HG03432 (cell line): ENCODE measurements around the gene FAM110D.

ENCODE experiments used
- ATAC-seq: cut with Tn5 transposase; IDR thresholded peaks from one replicate; pipeline ENCODE4 v1.9.1; 2021; ENCODE audit warnings: mild to moderate bottlenecking, moderate library complexity; ENCODE audit not compliant: unreplicated experiment

FAM110D gene

DNA sequence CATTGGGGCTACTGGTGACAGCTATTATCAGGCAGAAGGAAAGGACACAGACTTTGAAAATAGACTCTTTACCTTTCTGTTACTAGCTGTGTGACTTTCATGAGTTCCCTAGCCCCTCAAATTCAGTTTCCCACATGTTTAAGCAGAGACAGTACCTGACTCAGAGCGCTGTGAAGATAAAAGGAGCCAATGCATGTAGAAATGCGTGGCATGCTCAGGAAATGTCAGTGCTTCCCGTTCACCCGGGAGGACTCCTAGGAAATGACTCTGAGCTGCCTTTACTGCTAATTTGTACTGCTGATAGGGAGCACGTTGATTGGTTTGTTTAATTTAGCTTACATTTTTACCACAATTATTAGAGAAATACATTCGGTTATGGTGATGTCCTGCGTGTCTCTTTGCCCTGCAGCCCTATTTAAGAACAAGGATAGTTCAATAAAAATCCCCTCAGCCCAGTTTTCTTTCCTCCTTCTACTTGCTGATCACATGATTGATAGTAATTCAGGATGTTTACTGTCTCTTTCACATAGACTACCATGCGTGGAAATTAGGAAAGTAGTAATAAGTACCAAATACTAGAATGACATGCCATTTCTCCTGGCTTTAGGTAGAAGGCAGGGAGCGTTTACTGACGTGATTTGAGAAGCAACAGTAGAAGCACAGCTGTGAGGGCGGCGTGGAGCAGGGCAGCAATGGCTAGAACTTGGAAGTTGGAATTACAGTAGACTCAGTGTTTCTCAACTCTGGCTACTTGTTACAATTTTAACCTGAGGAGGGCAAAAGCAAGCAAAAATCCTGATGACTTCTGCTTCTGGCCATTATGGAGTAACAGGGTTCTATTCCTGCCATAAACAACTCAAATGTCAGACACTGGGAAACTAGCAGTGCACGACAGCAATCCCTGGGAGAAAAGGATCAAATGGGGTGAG is 31.4 kb upstream of the FAM110D start:
- ATAC-seq, result no peak

DNA sequence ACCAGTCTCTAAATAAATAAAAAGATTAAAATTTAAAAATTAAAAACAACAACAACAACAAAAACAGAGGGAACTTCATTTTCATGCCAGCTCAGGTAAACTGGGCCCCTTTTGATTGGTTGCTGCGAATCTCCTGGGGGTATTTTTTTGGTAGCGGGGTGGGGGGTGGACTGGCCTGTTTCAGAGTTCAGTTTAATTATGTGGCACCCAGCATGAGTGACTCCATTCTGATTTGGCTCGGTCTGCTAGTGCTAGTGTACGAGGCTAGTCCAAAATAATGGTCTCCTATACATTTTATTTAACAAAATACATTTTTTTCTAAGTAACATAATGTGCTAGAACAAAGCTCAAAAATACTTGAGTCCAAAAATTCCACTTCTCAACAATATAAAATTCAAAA is 29.1 kb upstream of the FAM110D start:
- no peak for ATAC-seq

DNA sequence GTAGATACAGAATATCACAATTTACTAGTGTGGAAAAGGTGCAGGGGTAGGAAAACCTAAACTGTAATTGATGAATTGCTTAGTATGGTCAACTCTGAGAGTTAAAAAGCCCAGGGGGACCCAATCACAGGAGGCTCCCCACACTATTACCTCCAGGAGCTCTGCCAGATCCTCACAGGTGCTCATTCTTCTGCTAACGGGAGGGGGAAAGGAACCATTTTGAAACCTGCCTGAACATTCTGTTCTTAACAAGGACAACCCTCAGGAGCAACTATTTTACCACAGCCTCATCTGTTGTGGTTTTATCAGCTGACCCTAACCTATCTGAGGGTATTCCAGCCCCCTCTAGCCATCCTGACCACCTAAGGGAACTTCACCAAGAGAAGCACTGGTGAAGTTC is 28.2 kb upstream of the FAM110D start:
- ATAC-seq, result no peak

DNA sequence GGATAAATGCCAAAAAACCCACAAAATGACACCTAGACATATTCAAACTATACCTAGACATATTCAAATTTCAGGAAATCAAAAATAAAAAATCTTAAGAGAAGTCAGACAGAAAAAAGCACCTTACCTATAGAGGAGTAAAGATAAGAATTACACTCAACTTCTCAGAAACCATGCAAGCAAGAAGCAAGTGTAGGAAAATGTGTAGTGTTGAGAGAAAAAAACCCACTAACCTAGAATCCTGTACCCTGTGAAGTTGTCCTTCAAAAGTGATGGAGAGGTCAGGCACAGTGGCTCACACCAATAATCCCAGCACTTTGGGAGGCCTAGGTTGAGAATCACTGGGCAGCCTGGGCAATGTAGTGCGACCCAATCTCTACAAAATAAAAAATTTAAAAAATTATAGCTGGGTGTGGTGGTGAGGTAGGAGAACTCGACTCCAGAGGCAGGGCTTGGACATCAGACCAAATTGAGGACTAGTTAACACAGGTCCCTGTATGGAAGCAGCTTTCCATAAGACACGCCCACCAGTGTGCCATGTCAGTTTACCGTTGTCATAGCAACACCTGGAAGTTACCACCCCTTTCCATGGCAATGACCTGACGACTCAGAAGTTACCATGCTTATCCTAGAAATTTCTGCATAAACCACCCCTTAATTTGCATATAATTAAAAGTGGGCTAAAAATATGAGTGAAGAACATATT is 26.6 kb upstream of the FAM110D start:
- ATAC-seq, result no peak

DNA sequence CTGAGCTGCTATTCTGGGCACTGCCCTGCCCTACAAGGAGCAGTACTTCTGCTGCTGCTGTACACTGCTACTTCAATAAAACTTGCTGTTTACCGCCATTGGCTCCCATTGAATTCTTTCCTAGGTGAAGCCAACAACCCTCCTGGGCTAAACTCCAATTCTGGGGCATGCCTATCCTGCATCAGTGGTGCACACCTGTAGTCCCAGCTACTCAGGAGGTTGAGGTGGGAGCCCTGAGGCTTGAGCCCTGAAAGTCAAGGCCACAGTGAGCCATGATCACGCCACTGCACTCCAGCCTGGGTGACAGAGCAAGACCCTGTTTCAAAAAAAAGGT is 26.1 kb upstream of the FAM110D start:
- no peak for ATAC-seq

DNA sequence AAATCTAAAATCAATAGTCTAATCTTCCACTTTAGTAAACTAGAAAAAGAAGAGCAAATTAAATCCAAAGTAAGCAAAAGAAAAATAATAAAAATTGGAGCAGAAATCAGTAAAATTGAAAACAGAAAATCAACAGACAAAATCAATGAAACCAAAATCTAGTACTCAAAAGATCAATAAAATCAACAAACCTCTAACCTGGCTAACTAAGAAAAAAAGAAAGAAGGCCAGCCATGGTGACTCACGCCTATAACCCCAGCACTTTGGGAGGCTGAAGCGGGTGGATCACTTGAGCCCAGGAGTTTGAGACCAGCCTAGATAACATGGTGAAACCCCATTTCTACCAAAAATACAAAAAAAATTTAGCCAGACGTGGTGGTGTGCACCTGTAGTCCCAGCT is 24.4 kb upstream of the FAM110D start:
- no peak for ATAC-seq

DNA sequence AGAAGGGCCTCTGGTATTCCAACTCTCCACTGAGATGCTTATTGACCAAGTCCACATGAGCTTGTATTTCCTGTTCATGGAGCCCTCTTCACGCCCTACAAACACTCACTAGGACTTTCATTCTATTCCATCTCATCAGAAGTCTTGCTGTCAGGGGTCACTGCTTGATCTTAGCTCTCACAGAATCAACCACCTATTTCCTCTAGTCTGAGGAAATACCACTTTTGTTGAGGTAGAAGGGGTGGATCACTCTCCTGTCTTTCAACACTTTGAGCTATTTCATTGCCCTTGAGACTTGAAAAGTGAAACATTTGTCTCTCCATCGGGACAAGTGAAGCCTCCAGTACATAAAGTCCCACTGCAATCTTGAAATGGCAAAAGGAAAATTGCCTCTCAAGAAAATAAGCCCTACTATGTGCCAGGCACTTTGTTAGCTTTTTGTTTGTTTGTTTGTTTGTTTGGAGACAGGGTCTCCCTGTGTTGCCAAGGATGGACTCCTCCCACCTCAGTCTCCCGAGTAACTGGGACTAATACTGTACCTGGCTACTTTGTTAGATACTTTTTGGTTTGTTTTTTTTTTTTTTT is 19.8 kb upstream of the FAM110D start:
- no peak for ATAC-seq

DNA sequence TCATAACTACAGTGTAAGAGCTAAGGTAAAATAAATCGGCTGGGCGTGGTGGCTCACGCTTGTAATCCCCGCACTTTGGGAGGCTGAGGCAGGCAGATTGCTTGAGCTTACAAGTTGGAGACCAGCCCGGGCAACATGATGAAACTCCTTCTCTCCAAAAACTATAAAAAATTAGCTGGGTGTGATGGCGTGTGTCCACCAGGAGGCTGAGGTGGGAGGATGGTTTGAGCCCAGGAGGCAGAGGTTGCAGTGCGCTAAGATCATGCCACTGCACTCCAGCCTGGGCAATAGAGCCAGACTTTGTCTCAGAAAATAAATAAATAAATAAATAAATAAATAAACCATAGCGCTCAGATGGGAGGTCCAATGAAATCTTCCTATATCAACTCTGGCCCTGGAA is 16.7 kb upstream of the FAM110D start:
- no peak for ATAC-seq

DNA sequence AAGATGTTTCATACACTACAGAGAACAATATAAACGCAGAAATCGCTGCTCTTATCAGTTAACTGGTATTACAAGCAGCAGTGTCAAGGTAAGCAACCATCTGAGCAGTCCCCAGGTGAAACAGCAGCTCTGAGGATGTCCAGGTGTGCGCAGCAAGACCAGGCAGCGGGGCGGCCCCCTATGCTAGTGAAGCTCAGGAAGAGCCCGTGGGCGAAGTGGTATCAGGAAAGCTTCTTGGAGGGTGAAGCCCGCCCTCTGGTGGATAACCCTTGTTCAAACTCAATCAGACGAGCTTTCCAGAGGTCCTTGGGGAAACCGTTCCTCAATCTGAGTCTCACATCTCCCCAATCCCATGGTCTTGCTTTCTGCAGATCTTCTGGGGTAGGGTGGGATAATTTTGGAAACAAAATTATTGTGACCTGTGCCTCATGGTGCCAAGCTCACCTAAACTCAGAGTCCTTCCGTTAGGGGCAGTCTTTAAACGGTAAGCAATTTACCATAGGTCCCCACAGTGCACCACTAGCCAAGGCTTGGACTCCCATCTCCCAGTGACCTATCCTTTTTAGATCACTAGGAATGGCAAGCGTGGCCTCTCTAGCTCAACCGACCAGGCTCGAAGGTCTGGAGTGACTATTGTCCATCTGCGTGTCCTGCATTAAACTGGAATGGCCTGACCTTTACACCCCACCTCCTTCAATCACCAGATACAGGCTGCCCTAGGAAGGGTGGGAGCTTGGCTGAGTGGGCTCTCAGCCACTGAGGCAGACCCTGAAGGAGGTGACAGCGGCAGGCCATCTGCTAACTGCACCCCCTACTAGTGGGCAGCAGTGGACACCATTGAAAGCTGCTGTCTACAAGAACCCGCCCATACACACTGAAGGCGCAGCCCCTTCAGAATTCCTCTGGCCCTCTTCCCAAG is 13.6 kb upstream of the FAM110D start:
- ATAC-seq, result no peak

DNA sequence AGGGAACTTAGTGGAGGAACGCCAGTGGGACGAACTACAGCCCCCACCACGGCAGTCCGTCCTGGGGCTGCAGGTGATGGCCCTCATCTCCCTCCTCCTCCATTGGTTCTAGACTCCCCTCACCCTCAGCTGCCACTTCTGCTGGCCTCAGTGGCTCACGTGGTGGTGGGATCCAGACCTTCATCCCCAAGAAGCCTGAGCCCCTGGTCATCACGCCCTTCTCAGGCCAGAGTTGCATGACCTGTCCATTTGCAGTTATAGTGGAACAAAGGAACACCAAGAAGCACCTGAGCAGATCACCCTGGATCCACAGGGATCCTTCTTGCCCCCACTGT is 13.0 kb upstream of the FAM110D start:
- no peak for ATAC-seq

DNA sequence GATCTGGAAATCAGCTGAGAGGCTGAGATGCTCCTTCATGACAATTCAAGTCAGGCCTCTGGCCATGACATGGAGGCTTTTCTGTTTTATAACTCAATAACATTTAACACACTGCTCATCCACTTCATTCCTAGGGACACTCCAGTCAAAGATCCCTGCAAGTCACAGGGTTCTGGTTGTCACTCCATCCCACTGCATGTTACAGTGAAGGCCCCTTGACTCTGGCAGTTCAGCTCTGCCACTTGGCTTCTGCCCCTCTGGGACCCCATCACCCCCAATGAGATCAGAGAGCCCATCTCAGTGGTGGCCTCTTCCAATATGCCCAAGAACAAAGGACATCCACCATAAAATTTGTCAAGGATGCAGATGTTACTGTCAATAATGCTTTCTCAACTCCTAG is 10.0 kb upstream of the FAM110D start:
- no peak for ATAC-seq

DNA sequence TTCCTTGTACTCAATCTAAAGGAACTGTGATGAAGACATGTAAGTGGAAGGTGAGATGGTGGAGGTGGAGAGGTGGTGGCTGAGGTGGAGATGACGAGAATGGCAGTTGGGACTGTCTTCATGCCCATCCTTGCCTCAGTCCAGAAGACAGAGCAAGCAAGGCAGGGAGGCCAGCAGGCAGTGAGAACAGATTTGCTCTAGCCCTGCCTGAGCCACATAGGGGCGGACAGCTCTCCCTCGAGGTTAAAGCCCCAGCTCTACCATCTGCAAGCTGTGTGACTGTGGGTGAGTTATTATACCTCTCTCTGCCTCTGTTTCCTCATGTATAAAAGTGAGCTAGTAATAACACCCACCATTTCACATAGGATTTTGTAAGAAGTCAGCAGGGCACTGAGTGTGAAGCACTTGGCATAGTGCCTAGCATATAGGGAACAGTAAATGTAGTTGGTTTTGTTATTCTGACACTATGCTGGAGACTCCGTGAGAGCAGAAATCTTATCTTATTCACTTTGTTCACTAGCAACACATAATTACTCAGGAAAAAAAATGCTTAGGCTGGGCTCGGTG is 4.8 kb upstream of the FAM110D start:
- no peak for ATAC-seq

DNA sequence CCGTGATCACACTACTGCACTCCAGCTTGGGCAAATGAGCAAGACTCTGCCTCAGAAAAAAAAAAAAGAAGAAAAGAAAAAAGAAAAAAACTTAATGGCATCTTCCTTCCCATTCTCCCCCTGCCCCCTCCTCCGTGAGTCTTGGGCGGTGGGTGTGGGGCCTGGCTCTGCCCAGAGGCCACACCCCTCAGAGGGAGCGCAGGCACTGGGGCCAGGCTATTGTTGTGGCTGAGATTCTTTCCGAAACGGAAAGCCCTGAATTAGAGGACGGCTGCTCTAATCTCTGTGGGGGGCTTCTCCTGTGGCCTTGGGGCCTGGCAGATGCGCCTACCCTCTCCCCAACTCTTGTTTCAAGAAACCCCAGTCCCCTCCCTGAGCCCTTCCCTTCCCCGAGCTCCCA is 4.1 kb upstream of the FAM110D start:
- no peak for ATAC-seq

DNA sequence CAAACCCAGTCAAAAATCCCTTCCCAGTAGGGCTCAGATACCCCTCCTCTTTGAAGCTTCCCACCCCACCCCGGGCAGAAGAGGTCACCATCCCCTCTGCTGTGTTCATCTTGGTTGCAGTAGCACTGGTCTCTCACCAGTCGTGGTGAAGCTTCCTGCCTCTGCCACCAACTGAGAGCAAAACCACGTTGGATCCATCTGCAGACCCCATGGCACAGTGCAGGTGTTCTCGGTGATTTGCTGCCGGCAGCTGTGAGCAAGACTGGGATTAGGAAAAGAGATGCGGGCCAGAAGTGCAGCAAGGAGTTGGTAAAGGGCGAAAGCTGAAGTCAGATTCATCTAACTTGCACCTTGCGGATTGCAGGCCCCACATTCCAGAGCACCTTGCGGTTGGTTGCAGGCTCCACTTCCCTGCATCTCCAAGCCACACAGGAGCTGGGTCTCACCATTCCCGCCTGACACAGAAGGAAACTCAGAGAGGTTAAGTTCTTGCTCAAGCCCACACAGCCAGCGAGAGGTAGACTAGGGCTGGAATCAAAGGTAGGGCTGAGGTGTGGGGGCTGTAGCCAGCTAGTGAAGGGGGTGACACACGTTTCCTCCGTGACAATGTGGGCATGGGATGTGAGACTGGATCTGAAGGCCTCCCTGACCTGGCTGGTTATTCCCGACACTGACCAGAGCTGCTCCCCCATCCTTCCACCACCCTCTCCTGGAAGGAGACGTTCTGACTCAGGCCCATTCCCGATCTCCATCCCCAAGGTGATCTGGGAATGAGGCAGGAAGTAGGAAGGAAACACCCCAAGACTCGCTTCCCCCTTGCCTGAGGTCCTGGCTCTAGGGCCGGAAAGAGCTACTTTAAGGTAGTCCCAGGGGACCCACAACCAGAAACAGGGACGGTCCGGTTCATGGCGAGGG is 3.3 kb upstream of the FAM110D start:
- no peak for ATAC-seq

DNA sequence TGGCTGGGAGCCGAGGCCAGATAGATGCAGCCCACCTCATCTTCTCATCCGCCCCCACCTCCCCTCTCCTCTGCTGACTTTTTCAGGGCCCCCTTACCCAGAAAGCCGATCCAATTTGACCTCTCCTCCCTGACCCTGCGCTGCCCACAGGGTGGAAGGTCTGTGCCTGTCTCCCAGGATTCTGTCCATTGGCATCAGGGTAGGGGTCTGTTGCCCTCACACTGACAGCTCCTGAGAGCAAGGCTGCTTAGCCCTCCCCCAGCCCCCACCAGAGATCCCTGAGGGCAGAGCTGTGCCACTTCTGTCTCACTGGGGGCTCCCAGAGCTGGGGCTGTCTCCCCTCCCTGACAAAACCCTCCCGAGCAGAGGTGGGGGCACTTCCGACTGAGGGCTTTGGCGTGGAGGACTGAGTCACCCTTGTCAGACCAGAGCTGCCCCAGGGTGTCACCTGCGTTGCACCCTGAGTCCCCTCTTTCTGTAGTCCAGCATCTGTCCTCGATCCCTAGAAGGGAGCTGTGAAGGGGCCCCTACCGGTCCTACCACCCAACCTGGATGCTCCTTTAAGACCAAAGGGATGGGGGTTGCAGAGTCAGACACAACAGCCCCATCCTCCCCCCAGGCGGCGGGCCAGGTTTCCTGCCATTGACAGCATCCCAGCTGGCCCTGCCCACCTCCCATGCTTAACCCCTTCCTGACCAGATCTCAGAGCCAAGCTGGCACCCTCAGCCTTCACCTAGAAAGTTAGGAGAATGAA is 2.4 kb upstream of the FAM110D start:
- no peak for ATAC-seq

DNA sequence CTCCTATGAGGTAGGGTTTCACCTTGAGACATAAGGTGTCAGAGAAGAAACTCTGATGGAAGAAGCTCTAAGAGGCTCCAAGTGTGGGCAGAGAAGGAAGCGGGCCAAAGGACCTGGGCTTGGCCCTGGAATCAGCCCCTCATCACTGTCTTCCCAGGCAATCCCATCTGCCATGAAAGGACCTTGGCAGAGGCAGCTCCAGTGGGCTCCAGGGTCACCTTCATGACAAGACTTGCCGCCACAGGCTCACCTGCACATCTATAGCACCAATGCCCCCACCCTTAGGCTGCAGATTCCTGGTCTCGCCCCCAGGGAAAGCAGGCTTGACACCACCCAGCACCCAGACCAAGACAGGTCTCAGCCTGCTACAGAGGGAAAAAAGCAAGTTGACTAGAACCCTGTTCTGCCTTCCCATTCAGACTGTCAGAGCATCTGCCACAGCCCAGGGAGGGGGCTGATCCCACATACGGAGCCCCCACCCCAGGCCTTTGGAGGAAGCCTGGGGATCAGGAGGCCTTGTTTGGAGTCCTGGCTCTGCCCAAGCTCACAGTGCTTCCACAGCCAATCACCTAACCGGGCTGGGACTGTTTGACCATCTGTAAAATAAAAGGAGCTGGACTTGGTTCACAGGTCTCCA is 490 bp upstream of the FAM110D start:
- ATAC-seq, result no peak

DNA sequence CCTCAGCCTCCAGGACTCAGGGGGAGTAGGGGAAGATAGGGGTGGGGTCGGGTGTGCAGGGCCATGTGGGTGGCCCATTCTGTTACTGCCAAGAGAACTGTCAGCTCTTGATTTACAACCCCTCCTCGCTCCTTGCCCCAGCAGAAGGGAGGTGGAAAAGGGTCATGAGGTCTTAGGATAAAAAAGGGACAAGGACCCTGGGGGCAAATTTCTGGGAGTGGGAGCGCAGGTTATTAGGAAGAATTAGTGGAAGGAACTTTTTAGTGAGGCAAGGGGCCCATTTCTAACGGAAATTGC is 812 bp downstream of the FAM110D start:
- no peak for ATAC-seq

DNA sequence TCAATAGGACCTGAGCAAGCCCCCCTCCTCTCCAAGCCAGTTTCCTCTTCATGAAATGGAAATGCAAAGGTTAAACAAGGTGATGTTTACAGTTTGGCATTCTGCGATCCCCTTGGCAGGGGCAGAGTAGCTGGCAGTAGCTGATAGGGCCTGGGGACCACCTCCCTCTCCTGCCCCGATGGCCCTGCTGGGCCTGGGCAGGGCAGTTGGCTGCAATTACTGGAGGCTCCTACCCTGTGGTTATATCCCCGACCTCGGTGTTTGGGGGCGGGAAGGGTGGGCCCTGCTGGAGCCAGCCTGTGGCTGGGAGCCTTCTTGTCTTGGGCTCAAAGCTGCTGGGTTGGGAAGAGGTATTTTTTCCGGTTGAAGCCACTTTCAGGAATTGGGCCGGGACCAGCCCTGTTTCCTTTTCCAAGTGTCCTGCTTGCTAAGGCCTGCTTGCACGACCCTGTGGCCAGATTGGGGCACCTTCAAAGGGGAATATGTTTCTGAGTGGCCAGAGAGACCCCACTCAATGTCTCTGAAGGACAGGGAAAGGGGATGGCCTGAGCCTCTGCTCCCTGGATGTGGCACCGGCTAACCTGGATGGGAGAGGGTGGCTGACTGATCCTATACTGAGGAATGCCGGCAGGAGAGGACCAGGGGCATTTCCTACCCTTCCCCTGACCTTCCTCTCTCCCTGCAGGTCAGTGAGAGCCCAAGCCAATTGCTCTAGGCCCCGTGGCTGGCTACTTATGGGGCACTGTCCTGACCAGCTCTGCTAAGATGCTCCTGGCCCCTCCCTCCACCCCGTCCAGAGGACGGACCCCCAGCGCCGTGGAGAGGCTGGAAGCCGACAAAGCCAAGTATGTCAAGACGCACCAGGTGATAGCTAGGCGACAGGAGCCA is 1.9 kb downstream of the FAM110D start:
- ATAC-seq, result no peak
